ENCODE measurements around the gene ROR2.

DNA sequence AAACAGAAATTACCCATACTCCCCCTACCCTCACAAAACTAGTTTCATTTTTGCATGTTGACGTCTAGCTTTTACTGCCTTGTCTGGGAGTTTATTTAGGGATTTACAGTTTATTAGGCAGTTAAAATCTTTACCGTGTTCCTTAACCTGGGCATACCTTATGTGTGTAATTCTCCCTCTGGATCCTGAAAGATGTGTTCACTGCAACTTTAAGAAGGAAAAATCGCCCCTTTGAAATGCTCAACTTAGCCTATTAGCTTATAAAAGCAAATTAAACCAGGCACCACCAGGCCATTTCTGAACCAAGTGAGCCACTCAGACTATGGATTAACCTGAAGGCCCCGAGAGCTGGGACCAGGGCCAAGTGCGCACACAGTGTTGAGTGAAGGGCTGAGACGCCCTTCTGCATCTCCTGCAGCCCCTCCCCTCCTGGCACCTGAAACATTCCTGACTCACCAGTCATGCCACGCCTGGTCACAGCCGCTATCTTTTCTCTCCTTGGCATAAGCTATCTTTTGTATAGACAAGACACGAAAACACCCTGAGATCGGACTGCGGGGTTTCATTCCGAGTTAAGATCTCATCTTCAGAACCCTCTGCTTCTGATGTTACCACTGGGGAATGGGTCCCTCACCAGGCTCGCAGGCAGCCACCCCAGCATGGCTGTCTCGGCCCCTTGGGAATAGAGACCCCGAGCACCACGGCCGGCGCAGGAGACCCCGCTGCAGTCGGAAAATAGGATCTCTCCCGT, 111.9 kb downstream of the ROR2 start:
- TF ChIP-seq, protein P1, sequence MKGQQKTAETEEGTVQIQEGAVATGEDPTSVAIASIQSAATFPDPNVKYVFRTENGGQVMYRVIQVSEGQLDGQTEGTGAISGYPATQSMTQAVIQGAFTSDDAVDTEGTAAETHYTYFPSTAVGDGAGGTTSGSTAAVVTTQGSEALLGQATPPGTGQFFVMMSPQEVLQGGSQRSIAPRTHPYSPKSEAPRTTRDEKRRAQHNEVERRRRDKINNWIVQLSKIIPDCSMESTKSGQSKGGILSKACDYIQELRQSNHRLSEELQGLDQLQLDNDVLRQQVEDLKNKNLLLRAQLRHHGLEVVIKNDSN (IDR thresholded peaks at IDR 0.05), result no peak
- no peak for TF ChIP-seq RAD21 (IDR thresholded peaks at IDR 0.05; ENCODE audit: low read depth)
- TF ChIP-seq, protein P2, sequence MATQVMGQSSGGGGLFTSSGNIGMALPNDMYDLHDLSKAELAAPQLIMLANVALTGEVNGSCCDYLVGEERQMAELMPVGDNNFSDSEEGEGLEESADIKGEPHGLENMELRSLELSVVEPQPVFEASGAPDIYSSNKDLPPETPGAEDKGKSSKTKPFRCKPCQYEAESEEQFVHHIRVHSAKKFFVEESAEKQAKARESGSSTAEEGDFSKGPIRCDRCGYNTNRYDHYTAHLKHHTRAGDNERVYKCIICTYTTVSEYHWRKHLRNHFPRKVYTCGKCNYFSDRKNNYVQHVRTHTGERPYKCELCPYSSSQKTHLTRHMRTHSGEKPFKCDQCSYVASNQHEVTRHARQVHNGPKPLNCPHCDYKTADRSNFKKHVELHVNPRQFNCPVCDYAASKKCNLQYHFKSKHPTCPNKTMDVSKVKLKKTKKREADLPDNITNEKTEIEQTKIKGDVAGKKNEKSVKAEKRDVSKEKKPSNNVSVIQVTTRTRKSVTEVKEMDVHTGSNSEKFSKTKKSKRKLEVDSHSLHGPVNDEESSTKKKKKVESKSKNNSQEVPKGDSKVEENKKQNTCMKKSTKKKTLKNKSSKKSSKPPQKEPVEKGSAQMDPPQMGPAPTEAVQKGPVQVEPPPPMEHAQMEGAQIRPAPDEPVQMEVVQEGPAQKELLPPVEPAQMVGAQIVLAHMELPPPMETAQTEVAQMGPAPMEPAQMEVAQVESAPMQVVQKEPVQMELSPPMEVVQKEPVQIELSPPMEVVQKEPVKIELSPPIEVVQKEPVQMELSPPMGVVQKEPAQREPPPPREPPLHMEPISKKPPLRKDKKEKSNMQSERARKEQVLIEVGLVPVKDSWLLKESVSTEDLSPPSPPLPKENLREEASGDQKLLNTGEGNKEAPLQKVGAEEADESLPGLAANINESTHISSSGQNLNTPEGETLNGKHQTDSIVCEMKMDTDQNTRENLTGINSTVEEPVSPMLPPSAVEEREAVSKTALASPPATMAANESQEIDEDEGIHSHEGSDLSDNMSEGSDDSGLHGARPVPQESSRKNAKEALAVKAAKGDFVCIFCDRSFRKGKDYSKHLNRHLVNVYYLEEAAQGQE (IDR thresholded peaks at IDR 0.05; ENCODE audit: low read depth), result no peak
- TF ChIP-seq EP300 (IDR thresholded peaks at IDR 0.05; ENCODE audit: borderline replicate concordance), result no peak
- no peak for TF ChIP-seq TAF1 (IDR thresholded peaks at IDR 0.05; ENCODE audit: low read depth)
- no peak for TF ChIP-seq CREB1 (IDR thresholded peaks at IDR 0.05; ENCODE audit: low read depth)
- TF ChIP-seq TEAD4 (IDR thresholded peaks at IDR 0.05), result no peak
- no peak for TF ChIP-seq EGR1 (IDR thresholded peaks at IDR 0.05)
- TF ChIP-seq FOXM1 (IDR thresholded peaks at IDR 0.05; ENCODE audit: borderline replicate concordance, low read depth), result no peak
- TF ChIP-seq, protein P3, sequence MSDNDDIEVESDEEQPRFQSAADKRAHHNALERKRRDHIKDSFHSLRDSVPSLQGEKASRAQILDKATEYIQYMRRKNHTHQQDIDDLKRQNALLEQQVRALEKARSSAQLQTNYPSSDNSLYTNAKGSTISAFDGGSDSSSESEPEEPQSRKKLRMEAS (IDR thresholded peaks at IDR 0.05), result no peak
- no peak for TF ChIP-seq TCF12 (IDR thresholded peaks at IDR 0.05; ENCODE audit: low read depth)
- TF ChIP-seq CEBPB (IDR thresholded peaks at IDR 0.05), result no peak
- peak; percentile 39; the same call in 1 of the 2 replicates for TF ChIP-seq NFIC (IDR thresholded peaks at IDR 0.05)
- no peak for TF ChIP-seq YY1 (IDR thresholded peaks at IDR 0.05; ENCODE audit: low read depth)

Measured in Ishikawa (cell line).